ENCODE results near the gene IRX4.

DNA sequence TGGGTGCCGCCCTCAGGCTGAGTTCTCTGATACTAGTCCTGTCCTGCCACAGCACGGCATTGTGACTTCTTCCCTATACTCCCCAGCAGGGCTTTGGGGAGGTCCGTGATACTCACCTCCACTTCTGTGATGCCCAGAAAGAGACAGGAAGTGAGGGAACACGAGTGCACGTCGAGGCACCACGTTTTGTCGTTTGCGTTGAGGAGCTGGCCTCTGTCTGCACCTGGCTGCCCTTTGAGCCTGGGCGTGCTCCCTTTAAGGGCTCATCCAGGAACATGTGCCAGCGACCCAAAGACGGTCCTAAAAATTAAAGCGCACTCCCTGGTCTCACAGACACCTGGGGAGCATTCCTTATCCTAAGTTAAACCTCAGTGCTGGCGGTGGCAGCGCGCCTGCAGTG lies 8.7 kb upstream of the IRX4 start:
- TF ChIP-seq POLR2A (IDR thresholded peaks at IDR 0.05) (no peak), CTCF (IDR thresholded peaks at IDR 0.05) (no peak), POLR2AphosphoS5 (IDR thresholded peaks at IDR 0.05) (no peak), EP300 (IDR thresholded peaks at IDR 0.05) (no peak)
